GM21576 (cell line): ENCODE measurements around the gene SUFU.

Source experiments
- ATAC-seq: cut with Tn5 transposase; IDR thresholded peaks from one replicate; pipeline ENCODE4 v1.9.1; 2021; ENCODE audit warnings: mild to moderate bottlenecking, moderate library complexity; ENCODE audit not compliant: unreplicated experiment

SUFU gene

GRCh38 chr10:102593074-102593803 lies 89.5 kb downstream of the SUFU start:
- ATAC-seq, result no peak

GRCh38 chr10:102593804-102594079 lies 90.0 kb downstream of the SUFU start:
- ATAC-seq, result no peak

GRCh38 chr10:102595293-102595692 lies 91.5 kb downstream of the SUFU start:
- ATAC-seq, result no peak

GRCh38 chr10:102595897-102596296 lies 92.1 kb downstream of the SUFU start:
- no peak for ATAC-seq

GRCh38 chr10:102596506-102596971 lies 92.8 kb downstream of the SUFU start:
- ATAC-seq, result no peak

- no peak for ATAC-seq
These were observed 93.6 kb downstream of the SUFU start for GRCh38 chr10:102597131-102597991.

GRCh38 chr10:102598243-102598642 lies 94.5 kb downstream of the SUFU start:
- no peak for ATAC-seq

- ATAC-seq, result no peak
These were observed 96.0 kb downstream of the SUFU start for GRCh38 chr10:102599565-102600327.

- ATAC-seq, result no peak
These were observed 97.0 kb downstream of the SUFU start for GRCh38 chr10:102600816-102601215.

GRCh38 chr10:102601639-102602038 lies 97.9 kb downstream of the SUFU start:
- no peak for ATAC-seq

GRCh38 chr10:102602272-102603045 lies 98.7 kb downstream of the SUFU start:
- no peak for ATAC-seq

- no peak for ATAC-seq
These were observed 100.2 kb downstream of the SUFU start for GRCh38 chr10:102603946-102604345.

- no peak for ATAC-seq
These were observed 100.7 kb downstream of the SUFU start for GRCh38 chr10:102604439-102604841.

GRCh38 chr10:102605712-102606111 lies 101.9 kb downstream of the SUFU start:
- ATAC-seq, result no peak

GRCh38 chr10:102608487-102608886 lies 104.7 kb downstream of the SUFU start:
- no peak for ATAC-seq

- ATAC-seq, result no peak
These were observed 106.7 kb downstream of the SUFU start for GRCh38 chr10:102610441-102610887.

GRCh38 chr10:102611514-102612087 lies 107.8 kb downstream of the SUFU start:
- no peak for ATAC-seq

- ATAC-seq, result no peak
These were observed 109.1 kb downstream of the SUFU start for GRCh38 chr10:102612964-102613275.

GRCh38 chr10:102613286-102613685 lies 109.5 kb downstream of the SUFU start:
- no peak for ATAC-seq

GRCh38 chr10:102613785-102614184 lies 110.0 kb downstream of the SUFU start:
- ATAC-seq, result no peak
